ENCODE results near the gene ZBED1.
"Not testable (repeated sequence)": the region's sequence is repeated elsewhere in the genome, so short reads cannot be mapped to it uniquely, and the experiment has no call there.

ZBED1 gene

GRCh38 chrX:2456091-2456490 is 44.7 kb downstream of the ZBED1 start:
- not testable (repeated sequence) for DNase-seq (ENCODE audit: low read depth in 2 of 2)

GRCh38 chrX:2454620-2455019 is 46.2 kb downstream of the ZBED1 start:
- not testable (repeated sequence) for DNase-seq (ENCODE audit: low read depth in 2 of 2)

- DNase-seq (ENCODE audit: low read depth in 2 of 2): no peak
Measured at GRCh38 chrX:2452799-2453198, 48.0 kb downstream of the ZBED1 start.

- DNase-seq (ENCODE audit: low read depth in 2 of 2): no peak
Measured at GRCh38 chrX:2452317-2452784, 48.4 kb downstream of the ZBED1 start.

GRCh38 chrX:2451501-2452316 is 49.1 kb downstream of the ZBED1 start:
- DNase-seq (ENCODE audit: low read depth in 2 of 2): no peak

- DNase-seq (ENCODE audit: low read depth in 2 of 2): no peak
Measured at GRCh38 chrX:2450681-2451080, 50.1 kb downstream of the ZBED1 start.

- DNase-seq (ENCODE audit: low read depth in 2 of 2): no peak
Measured at GRCh38 chrX:2449135-2449886, 51.5 kb downstream of the ZBED1 start.

- no peak for DNase-seq (ENCODE audit: low read depth in 2 of 2)
Measured at GRCh38 chrX:2447484-2447883, 53.3 kb downstream of the ZBED1 start.

- no peak for DNase-seq (ENCODE audit: low read depth in 2 of 2)
Measured at GRCh38 chrX:2446815-2447214, 54.0 kb downstream of the ZBED1 start.

- DNase-seq (ENCODE audit: low read depth in 2 of 2): no peak
Measured at GRCh38 chrX:2445662-2446623, 54.8 kb downstream of the ZBED1 start.

GRCh38 chrX:2442694-2443093 is 58.1 kb downstream of the ZBED1 start:
- no peak for DNase-seq (ENCODE audit: low read depth in 2 of 2)

GRCh38 chrX:2441466-2441865 is 59.3 kb downstream of the ZBED1 start:
- no peak for DNase-seq (ENCODE audit: low read depth in 2 of 2)

GRCh38 chrX:2439613-2440012 is 61.2 kb downstream of the ZBED1 start:
- DNase-seq (ENCODE audit: low read depth in 2 of 2): no peak

Measured in stimulated activated CD4-positive, alpha-beta T cell treated with anti-CD3 and anti-CD28 coated beads, Interleukin-4, amount 100 ng/mL, for 48 hours (primary cell).